Mucosa of gallbladder (tissue), 1 donor: ENCODE measurements around the gene ARHGAP10. TPM values are rescaled to one million over a fixed set of nuclear protein-coding genes. Genes with fewer than 3 reads are reported as not detected.

Experiments used
- DNase-seq: peaks from one replicate; pipeline ENCODE4 v3.0.0-alpha.2; 2020; ENCODE audit warnings: low spot score
- total RNA-seq: library from RNA; stranded (reverse); gene quantifications from one replicate; pipeline ENCODE4 v1.2.1, GENCODE V29; 2021
- donor health status: DM: no; HTN: no; CAD: no.

The ARHGAP10 gene
- total RNA-seq, 1 donor from 2014 or later = 52.2 TPM

DNA sequence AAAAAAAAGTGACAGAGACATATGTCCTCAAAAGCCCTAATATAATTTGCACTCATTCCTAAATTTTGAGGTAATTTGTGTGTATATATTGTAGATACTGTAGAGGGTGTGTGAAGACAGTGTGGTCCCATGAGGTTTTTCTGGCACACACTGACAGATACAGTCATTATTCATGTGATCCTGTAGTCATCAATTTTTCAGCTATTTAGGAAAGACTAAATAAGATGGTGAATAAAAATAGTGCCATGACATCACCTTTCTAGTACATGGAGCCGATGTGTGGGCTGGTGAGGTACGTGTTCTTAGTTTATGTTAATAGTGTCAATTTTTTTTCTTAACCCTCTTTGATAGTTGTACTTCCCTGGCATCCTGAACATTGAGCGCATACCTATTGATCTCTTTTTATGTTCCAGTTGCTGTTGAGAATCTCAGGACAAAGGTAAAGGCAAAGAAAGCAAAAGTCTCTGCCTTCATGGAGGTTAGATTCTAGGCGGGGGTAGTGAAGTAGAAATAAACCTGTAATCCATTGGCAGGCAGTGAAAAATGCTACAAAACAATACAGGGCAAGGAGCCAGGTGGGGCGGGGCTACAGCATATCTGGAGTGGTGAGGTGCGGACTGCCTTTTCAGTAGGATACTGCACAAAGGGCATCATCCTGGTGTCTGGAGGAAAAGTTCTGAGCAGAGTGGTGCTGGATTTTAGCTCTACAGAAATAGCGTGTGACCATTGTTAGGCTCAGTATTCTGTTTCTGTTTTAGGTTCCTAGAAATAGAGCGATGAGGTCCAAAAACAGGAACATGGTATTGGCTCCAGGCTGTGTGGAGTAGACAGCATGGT lies 93.8 kb downstream of the ARHGAP10 start:
- DNase-seq = peak; percentile 73

DNA sequence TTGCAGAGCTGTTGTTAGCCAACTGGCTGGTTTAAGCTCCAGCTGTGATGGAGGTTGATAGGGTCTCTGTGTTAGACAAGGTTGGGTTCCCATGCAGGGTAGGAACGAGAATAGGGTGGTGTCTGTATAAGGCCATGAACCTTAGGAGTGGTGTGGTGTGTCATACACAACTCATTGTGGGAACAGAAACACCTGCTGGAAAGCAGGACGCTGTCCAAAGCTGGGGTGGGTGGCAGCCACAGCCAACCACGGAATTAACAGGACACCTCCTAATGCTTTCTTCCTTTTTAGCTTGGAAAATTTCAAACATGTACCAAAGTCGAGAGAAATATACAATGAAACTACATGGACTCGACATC lies 94.4 kb downstream of the ARHGAP10 start:
- DNase-seq = no peak

DNA sequence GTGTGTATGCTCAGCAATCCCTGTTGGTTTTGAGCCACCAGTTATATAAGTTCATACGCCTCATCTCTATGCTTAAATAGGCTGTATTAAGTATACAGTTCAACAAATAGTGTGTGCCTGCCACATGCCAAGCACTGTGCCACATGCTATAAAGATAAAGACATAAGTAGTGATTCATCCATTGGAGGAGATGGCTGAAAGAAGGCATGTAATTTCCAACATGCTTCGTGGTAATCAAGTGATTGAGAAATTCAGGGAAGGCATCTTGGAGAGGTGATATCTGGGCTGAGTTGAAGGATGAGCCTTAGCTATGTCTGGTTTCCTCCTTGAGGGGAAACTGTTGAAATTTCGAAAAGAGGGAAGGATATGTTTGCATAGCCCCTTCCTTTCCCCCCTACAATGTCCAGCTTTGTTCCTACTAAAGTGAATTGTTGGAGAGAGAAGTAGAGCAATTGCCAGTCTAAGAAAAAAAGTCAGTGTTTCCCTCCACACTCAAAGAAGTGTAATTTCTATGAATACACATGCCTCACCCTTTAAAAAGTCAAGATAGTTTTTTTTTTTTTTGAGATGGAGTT lies 96.5 kb downstream of the ARHGAP10 start:
- no peak for DNase-seq

DNA sequence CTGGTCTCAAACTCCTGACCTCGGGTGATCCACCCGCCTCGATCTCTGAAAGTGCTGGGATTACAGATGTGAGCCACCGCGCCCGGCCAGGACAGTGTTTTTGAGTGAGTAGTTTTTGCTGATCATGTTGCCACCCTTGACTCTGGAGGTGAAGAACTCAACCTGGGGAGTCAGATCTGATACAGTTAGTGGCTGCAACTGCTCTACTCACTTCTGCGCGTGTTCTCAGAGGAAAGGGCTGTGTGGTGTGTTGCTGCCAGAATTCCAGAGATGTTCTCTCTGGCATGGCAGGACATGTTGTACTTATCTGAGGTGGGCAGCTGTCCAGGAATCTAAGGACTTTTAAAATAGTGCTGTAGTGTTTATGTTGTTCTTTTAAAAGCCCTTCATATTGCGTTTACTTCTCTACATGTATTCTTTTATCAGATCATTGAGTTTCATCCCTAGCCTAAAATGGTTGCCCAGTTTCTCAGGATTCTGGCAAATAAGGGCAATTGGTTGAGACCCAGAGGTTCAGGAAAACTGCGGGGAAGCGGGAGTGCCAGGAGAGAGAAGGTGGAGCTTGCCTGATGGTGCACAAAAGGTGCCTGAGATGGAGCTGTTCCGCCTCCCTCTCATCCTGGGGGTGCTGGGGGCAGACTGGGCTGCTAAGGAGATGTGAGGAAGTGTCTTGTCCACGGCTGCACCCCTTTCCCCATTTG lies 97.7 kb downstream of the ARHGAP10 start:
- DNase-seq = peak; percentile 69

GRCh38 chr4:147830102-147830463 lies 98.2 kb downstream of the ARHGAP10 start:
- DNase-seq = no peak

DNA sequence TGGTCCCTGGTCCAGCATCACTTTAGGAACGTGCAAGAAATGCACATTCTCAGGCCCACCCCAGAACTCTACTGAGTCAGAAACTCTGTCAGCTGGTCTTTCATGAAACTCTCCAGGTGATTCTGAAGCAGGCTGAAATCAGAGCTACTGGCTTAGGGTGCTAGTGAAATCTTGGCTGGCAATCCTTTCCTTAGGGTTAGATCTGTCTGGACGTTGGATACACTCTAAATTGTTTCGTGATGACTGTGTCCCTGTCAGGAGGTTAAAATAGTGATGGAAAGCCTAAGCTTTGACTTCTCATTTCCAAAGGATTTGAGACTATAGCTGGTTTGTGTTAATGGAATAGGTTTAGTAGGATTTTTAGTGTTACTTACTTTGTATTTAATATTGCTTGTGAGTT lies 99.1 kb downstream of the ARHGAP10 start:
- no peak for DNase-seq

DNA sequence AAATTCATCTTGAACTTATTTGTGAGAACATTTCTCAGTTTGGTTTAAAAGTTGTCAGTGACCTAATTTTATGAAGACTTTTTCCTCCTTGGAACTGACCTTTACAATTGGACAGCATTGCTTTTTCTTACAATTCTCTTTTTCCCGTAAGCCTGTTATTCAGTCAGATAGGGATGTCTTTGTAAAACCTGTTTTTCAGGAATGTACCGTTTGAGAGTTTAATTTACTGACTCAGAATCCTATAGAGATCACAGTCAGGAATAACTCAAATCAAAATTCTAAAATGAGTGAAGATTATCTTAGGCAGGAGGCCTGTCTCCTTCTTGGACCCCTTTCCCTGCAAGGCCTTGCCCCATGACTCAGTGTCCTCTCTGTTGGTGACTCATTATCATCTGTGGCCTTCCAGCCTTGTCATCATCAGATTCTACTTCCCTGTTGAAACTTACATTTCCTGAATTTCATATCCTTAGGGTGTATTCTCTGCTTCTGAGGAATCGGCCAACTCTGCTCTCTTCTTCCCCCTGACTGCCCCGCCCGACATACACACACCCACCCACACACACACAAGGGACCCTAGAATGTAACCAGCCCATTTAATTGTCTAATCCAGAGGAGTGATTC lies 99.8 kb downstream of the ARHGAP10 start:
- peak; percentile 42 for DNase-seq

- no peak for DNase-seq
These were observed 101.4 kb downstream of the ARHGAP10 start for GRCh38 chr4:147833254-147833653.

- no peak for DNase-seq
These were observed 101.9 kb downstream of the ARHGAP10 start for GRCh38 chr4:147833741-147834140.

- no peak for DNase-seq
These were observed 102.6 kb downstream of the ARHGAP10 start for GRCh38 chr4:147834480-147834879.

GRCh38 chr4:147836807-147837206 lies 104.9 kb downstream of the ARHGAP10 start:
- no peak for DNase-seq

DNA sequence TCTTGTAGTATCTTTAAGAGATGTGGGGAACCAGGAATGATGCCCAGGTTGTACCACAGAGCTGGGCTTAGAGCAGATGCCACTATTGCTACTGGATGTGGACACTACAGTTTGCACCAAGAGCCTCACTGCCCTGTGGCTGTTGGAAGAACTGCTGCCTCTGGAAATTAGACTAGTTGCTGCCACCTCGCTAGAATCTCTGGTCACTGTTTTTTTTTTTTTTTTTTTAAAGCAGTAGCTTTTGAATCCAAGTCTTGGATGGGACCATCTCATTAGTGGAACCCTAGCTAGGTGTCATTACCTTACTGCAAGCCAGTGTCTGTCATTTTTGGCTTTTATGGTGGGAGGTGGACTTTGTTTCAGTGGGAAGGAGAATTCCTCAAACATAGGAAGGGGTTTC lies 105.5 kb downstream of the ARHGAP10 start:
- DNase-seq = no peak

- no peak for DNase-seq
These were observed 106.0 kb downstream of the ARHGAP10 start for GRCh38 chr4:147837854-147838253.

DNA sequence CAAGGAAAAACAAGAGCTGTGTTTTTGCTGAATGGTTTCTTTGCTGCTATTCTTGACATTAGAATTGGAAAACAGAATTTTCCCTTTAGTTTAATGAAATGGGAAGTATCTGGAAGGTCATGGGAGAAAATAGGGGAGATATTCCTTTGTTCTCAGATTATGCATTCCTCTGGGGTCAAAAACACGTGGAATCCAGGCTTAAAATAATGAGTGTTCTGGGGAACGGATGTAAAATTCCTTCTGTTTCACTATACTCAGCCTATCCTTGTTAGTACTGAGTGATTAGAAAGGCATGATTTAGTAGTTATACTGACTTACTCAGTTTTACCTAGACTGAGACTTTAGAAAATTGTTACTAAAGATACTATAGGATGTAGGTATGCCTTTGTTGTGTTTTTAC lies 107.3 kb downstream of the ARHGAP10 start:
- no peak for DNase-seq

GRCh38 chr4:147839663-147840062 lies 107.8 kb downstream of the ARHGAP10 start:
- DNase-seq = no peak

GRCh38 chr4:147840838-147841738 lies 109.2 kb downstream of the ARHGAP10 start:
- no peak for DNase-seq

DNA sequence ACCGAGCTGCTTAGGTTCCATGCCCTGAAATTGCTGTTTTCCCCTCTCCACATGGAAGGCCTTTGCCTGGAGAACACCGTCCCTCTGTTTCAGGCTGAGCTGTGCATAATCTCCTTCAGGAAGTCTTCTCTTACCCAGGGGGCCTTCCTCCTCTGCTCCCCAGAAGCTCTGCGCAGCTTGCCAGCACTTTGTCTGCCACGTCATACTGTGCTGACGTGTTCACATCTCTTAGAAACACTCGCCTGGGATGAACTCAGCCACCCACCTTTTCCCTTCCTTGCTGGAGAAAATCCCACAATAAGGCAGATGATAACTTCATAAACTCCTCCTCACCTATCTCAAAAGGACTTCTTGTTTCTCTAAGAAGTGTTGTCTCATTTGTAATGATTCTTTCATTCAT lies 110.7 kb downstream of the ARHGAP10 start:
- no peak for DNase-seq

- no peak for DNase-seq
These were observed 111.3 kb downstream of the ARHGAP10 start for GRCh38 chr4:147843162-147843561.

- no peak for DNase-seq
These were observed 112.9 kb downstream of the ARHGAP10 start for GRCh38 chr4:147844781-147845180.

DNA sequence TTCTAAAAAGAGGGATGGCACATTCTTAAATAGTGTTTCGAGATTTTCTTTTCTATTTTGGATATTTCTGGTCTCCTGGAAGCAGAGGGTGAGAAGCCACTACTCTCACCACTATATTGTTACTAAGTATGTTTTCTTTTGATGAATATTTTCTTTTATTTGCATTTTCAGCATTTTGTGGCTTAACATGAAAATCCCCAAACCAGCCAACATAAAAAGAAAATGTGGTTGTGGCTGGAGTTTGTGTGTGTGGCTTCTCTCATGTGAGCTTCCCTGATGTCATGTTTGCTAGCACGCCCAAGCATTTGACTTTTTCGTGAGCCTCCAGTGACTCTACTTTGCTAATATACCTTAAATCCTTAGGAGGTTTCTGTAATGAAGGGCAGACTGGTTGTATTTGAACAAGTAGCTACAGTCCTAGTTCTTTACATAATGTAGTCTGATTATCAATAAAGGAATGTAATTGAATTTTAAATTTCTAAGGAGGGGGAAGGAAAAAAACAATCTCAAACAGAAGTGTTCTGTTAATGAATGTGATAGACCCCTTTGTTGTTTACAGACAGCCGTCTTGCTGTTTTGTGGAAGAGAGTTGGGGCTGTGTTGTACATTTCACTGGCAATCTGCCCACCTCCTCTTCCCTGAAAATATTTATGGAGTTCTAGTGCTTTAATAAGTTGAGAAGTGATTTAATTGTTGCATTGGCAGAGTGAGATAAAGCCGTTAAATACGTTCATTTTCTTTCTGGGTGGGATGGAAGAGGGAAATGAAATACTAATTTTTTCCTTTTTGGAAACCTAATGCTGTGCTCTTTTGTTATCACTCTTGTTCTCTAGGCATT lies 114.6 kb downstream of the ARHGAP10 start:
- no peak for DNase-seq
